Esophagus muscularis mucosa (tissue), 3 donors: ENCODE measurements around the gene CSRNP2.

Experiments used
- CTCF ChIP-seq, 3 experiments: fragments of 200-600 bp in 2 of 3; fragments of 450-650 bp in 1 of 3; sonication (generic) in 2 of 3; IDR thresholded peaks; one replicate each; pipeline ENCODE4 v1.5.1; 2017 to 2019; ENCODE audit warnings: antibody characterized with exemption in 3 of 3, mild to moderate bottlenecking in 2 of 3, moderate library complexity in 1 of 3
- POLR2A ChIP-seq: fragments of 450-650 bp; IDR thresholded peaks from one replicate; pipeline ENCODE4 v1.6.1; 2017; ENCODE audit warnings: antibody characterized with exemption, moderate library complexity, mild to moderate bottlenecking, low read depth
- POLR2AphosphoS5 ChIP-seq, 2 donors: sonication (generic); formaldehyde crosslinking; IDR thresholded peaks; one replicate each; pipeline ENCODE4 v1.6.1; 2017; ENCODE audit warnings: antibody characterized with exemption in 2 of 2

GRCh38 chr12:51070004-51070403 lies 13.4 kb downstream of the CSRNP2 start:
- TF ChIP-seq POLR2AphosphoS5 (IDR thresholded peaks at IDR 0.05) (no peak), POLR2A (no peak), CTCF (IDR thresholded peaks at IDR 0.05) (no peak)
